HT1080 (cell line): Measurements from ENCODE around the gene ABCA1. TPM values are rescaled to one million over a fixed set of nuclear protein-coding genes. Genes with fewer than 3 reads are reported as not detected.
"Not testable (repeated sequence)": the region's sequence is repeated elsewhere in the genome, so short reads cannot be mapped to it uniquely, and the experiment has no call there.

Experiments used
- DNase-seq: peaks from one replicate; pipeline ENCODE4 v3.0.0-alpha.2; 2015; ENCODE audit warnings: low read depth
- total RNA-seq: library from RNA; depleted of rRNA; stranded (reverse); fragments of >200 nt; shearing (Covaris generic); gene quantifications from 2 replicates; pipeline ENCODE4 v1.2.3, GENCODE V29; 2014

The ABCA1 gene
- total RNA-seq, 1 experiment from 2014 or later: 6.4 TPM

DNA sequence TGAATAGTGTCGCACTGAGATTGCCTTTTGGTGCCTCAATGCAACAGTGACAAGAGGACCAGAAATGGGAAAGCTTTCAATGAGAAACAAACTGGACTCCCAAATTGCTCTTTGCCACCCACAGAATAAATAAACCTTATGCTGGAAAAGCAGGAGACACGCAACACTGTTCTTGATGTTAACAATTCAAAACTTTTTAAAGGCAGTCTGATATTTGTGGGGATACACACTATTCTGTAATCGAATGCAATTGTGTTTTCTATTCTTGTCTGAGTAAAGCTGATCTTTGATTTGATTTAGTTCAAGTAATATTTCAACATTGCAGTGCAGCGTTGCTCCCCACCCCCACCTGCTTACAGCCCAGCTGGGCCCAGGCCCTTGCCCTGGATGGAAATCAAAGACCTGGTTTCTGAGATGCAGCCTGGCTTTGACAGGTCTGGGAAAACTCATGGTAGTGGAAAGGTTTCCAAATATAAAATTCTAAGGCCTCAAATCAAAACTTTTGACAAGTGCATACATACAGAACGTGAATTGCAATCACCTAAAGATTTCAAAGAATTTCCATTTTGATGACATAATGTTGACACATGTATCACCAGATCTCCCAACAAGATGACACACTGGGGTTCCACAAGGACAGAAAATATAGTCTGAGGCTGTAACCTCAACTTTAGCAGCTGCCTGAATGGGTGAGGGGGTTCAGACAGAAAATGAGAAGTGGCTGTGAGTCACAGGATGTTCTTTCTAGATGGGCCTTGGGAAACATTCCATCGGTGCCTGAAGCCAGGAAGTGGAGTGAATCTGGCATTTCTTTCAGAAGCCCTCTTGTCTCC is 55.1 kb downstream of the ABCA1 start:
- DNase-seq: peak; percentile 99

- DNase-seq: no peak
These were observed 55.9 kb downstream of the ABCA1 start for GRCh38 chr9:104871961-104872527.

DNA sequence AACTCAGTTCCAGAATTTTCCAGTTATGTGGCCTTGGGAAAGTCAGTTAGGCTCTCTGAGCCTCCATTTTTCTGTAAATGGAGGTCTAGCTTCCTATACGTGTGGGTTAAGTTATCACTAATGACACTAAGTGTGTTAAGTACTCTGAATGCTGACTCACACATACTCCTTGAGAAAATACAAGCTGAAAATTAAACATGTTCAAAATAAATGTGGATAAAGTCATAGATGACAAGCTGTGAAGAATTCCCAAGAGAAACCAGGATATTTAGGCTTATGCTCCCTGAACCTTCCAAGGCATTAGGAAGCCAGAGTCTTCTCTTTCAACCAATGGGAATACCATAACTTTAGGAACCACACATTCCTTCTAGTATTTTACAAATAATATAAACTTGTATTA is 58.1 kb downstream of the ABCA1 start:
- no peak for DNase-seq

DNA sequence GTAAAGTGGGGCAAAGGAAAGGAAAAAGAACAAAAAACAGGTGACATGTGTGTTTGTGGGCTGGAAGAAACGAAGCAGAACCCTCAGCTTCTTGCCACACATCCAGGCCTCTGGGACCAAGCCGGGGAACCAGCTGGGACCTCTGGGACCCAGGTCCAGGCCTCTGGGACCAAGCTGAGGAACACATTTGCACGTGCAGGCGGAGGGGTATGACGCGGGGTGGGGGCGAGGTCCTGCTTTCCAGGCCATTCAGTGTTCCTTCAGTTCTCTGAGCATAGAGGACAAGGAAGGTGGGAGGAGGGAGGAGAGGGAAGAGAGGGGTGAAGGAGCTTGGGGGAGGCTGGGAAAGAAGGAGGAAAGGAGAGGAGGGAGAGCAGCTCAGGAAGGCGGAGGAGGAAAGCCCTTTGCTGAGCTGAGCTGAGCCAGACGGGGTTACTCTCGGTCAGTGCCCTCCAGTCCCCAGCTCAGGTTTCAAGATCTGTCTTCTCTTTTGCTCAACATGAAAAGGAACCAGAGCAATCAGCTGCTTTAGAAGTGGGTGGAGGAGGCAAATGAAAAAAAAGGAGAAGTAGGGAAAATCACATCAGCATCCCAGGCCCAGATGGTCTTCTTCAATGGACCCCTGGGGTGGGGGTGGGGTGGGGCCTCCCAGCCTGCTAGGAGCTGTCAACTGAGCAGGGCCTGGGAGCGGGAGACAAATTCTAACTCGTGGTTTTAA is 59.1 kb downstream of the ABCA1 start:
- DNase-seq: peak; percentile 92

DNA sequence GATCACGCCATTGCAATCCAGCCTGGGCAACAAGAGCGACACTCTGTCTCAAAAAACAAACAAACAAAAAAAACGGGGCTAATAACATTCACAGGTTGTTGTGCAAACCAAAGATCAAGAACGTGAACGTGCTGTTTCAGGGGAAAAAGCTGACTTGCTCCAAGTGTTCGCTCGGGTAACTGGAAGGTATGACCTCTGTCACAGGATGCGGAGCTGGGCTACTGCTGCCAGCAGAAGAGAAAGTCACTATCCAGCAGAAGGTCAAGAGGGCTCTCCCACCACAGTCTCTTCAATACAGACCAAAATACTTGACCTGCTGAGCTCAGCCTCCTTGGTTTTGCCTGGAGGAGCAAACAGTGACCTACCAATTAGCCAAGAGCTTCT is 59.7 kb downstream of the ABCA1 start:
- DNase-seq: no peak

DNA sequence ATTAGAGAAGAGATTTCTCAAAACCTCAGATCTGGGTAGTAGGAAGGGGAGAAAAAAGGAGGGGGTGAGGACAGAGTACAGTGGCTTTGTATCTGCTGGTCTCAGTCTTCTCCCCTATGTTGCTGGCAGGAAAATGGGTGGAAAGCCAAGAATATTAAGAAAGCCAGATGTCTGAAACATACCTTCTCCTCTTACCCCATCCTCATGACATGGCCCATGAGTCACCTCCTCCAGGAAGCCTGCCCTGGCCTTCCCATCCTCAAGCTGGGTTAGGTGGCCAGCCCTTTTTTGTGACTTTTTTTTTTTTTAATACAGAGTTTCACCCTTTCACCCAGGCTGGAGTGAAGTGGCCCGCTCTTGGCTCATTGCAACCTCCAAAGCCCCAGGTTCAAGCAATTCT is 61.8 kb downstream of the ABCA1 start:
- DNase-seq: peak; percentile 85

- no peak for DNase-seq
These were observed 63.3 kb downstream of the ABCA1 start for GRCh38 chr9:104864675-104865104.

DNA sequence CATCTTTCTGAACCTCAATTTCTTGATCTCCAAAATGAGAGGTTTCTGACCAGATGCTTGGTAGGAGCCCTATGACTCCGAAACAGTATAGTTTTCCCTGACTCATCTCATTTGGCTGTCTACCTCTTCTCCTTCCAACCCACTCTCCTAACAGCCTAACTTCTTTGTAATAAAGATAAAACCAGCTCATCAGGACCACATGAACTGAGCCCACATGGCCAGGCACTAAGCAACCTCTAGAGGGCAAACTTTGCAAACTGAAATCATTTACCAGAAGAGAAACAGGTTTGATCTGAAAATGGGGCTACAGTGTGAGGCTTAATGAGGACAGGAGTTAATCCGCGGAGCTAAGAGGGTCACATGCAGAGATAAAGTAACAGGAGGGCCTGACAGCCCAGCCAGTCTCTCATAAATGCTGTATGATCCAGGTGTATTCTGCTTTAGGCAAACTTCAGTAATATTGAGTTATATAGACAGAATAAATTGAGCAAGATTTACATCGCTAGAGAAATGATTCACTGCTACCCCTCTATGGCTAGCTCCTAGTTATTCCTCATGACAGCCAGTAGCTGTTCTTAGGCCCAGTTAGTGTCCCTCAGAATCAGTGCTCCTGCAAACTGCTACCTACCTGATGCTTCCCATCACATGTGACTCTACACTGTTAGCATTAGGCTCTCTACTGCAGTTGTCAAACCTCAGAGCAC is 64.6 kb downstream of the ABCA1 start:
- DNase-seq: peak; percentile 92

DNA sequence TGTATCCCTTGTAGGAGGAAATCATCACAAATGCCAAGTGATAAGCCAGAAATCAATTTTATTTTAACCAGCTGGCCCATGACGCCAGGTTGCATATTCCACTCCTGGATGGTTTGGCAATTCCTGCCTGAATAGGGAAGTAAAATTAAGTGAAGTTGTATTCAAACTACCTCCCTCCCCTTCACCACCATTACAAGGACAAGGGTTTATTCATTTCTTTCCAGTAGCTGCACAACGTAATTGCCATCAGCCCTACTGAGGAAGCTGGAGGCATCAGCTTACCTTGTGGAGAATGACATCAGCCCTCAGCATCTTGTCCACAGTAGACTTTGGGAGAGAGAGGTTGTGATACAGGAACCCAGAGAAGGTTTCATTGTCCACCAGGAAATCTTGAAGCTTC is 66.6 kb downstream of the ABCA1 start:
- DNase-seq: no peak

DNA sequence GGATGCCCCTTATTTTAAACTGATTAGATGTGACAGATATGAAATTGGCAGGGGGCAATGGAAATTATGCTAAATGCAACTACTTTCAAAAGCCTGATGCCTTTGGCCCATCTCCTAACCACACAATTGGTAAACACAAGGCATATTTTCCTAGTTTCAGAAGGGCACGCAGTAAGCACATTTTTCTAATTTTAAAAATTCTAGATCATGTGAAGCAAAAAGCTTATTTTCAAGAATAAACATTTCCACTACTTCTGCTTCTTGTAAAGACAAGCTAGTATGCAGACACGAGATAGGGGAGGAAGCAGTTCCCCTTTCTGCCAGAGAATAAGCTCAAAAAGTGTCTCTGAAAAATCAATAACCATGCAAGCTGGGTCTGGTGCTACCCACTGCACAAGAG is 67.7 kb downstream of the ABCA1 start:
- DNase-seq: no peak

- no peak for DNase-seq
These were observed 69.1 kb downstream of the ABCA1 start for GRCh38 chr9:104858846-104859245.

DNA sequence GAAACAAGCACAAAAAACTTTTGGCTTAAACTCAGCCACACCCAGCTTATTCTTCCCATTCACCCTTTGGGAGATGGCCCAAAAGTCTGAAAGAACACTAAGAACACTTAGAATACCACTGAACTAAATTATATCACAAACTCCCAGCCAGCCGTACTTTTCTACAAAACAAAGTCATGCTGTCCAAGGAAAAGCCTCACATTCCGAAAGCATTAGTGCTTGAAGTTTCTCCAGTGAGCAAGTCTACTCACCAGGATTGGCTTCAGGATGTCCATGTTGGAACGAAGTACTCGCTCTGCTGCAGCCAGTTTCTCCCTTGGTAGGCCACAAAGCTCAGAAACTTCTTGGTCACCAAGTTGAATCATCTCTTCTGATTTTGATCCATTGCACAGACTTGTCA is 69.7 kb downstream of the ABCA1 start:
- no peak for DNase-seq

DNA sequence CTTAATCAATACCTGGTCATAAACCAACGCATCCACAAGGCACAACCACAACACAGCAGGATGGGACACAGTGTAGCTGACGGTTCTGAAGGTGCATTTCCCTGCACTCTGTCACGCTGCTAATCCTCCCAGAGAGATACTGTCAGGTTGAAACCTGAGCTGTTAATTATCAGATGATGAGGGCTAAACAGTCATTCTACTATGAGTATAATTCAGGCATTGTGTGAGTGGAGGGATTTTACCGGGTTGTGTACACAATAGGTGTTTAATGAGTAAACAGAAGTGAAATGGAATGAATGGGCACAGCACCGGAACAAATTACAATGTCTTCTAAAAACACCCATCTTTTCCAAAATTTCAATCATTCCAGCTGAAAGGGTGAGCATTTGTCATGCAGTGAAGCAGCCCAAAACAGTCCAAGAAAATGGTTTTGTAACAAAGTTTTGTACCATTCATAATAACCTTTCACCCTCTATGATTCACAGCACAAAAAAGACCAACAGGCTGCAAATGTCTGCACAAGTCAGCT is 71.5 kb downstream of the ABCA1 start:
- no peak for DNase-seq

DNA sequence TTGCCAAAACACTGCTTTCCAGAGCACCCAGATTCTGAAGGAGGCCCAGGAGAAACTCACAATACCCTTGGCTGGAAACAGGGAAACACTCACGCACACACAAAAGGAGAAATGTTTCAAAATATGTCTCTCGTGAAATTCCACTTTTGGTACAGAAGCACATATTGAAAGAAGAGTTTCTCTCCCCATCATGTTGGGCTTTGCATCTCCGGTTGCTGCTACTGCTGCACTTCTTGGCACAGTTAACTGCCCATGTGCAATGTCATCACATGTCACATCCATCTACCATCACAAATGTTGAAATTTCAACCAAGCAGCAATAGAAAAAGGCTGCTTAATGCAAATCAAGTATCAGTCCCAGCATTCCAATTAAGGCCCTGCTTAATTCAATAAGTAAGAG is 72.1 kb downstream of the ABCA1 start:
- no peak for DNase-seq

DNA sequence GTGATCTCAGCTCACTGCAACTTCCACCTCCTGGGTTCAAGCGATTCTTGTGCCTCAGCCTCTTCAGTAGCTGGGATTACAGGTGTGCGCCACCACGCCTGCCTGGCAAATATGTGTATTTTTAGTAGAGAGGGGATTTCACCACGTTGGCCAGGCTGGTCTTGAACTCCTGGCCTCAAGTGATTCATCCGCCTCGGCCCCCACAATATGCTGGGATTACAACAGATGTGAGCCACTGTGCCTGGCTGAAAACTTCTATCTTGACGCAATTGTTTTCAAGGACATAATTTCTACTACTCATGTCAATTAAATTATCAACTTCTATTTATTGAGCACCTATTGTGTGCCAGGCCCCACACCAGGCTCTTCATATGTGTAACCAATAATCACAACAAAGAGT is 72.7 kb downstream of the ABCA1 start:
- DNase-seq: not testable (repeated sequence)

DNA sequence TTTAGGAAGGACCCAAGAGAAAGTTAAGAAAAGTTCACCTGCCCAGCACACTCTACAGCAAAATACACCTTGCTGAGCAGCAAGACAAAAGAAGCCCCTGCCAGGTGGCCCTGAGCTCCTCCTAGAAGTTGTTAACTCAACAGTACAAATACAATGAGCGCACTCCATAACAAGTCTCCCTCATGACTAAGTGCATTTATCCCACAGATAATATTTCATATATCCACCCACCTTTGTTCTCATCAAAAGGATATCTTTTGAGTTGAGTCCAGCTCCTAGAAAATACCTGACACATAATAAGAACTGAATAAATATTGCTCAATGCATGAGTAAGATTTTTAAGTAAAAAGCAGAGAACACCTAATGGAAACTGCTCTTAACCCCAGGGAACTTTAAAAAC is 73.3 kb downstream of the ABCA1 start:
- no peak for DNase-seq

DNA sequence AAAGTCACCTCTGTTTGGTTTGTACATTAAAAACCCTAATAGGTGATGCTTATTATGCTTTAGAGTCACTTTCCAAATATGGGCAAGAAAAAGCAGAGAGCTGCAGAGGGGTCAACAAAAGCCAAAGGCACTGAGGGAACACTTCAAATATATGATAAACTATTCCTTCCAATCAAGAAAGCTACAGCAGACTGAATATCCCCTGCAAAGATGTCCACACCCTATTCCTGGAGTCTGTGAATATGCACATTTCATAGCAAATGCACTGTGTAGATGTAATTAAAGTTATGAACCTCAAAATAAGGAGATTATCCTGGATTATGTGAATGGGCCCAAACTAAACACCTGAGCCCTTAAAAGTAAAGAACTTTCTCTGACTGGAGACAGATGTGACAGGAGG is 74.3 kb downstream of the ABCA1 start:
- DNase-seq: no peak

DNA sequence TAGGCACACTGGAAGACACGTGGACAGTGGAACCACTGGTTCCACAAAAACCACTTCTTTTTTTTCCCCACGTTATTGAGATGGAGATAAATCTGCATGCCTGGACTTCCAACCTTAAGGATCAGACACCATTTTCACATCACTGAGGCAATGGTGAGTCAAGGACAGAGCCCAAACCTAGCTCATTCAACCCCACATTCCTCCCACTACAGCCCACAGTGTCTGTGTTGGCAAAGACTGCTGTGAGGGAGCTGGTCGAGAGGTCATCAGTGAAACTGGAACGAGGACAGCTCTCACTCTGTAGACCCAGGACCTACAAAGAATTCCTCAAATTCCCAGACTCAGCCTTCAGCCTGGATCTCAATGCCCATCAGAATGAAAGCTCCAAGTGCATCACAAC is 74.8 kb downstream of the ABCA1 start:
- no peak for DNase-seq

- DNase-seq: no peak
These were observed 76.4 kb downstream of the ABCA1 start for GRCh38 chr9:104851546-104851920.

GRCh38 chr9:104850786-104851545 is 77.0 kb downstream of the ABCA1 start:
- DNase-seq: no peak

- no peak for DNase-seq
These were observed 78.9 kb downstream of the ABCA1 start for GRCh38 chr9:104849023-104849422.
